ENCODE data around the gene MACROD2.

DNA sequence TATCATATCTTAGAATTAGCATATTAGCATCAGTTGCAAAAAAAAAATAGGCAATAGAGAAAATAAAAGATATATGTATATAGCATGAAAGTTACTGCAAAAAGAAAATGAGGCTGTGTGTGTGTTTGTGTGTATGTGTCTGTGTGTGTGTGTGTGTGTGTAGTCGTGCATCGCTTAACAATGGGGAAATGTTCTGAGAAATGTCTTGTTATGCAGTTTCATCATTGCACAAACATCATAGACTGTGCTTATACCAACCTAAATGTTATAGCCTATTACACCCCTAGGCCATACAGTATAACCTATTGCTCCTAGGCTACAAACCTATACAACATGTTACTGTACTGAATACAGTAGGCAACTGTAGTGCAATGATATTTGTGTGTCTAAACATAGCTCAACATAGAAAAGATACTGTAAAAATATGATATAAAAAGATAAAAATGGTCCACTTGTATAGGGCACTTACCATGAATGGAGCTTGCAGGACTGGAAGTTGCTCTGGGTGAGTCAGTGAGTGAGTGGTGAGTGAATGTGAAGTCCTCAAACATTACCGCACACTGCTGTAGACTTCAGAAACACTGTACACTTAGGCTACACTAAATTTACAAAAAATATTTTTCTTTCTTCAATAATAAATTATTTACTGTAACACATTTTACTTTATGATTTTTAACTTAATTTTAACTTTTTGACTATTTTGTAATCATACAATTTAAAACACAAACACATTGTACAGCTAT is 1772.9 kb downstream of the MACROD2 start:
- TF ChIP-seq EP300 (IDR thresholded peaks at IDR 0.05) (no peak), CTCF (IDR thresholded peaks at IDR 0.05) (no peak), POLR2A (IDR thresholded peaks at IDR 0.05) (no peak), POLR2AphosphoS5 (IDR thresholded peaks at IDR 0.05) (no peak)

All from suprapubic skin (tissue), 4 donors.